SK-N-SH (cell line): ENCODE measurements around the gene PLAA. TPM values are rescaled to one million over a fixed set of nuclear protein-coding genes. Genes with fewer than 3 reads are reported as not detected.

Experiments used
- CTCF ChIA-PET: fragments of 300-600, 350-600 bp; formaldehyde crosslinking; extraction: SDS; loops from one replicate; lab custom pipeline; 2021; lab: Yijun Ruan, JAX
- POLR2A ChIA-PET: fragments of 350-600 bp; sonication (Branson Sonifier 250); formaldehyde crosslinking; extraction: SDS; loops from one replicate; lab custom pipeline; 2020; ENCODE audit warnings: antibody characterized with exemption, inconsistent platforms; lab: Yijun Ruan, JAX
- DNase-seq: peaks from one replicate; pipeline ENCODE4 v3.0.0; 2012
- H2AFZ ChIP-seq: fragments of 200-600 bp; sonication (generic); 2 replicates; pipeline ENCODE4 v1.8.1; 2016; ENCODE audit warnings: antibody characterized with exemption, mild to moderate bottlenecking, low read depth
- H3F3A ChIP-seq: fragments of 200-600 bp; sonication (generic); replicated peaks from 2 replicates; pipeline ENCODE3; 2016; ENCODE audit warnings: antibody characterized with exemption, mild to moderate bottlenecking; ENCODE audit not compliant: insufficient read depth
- H3K27ac ChIP-seq, 2 experiments: fragments of 200-500 bp in 1 of 2; fragments of 200-600 bp in 1 of 2; sonication (Bioruptor generic) in 1 of 2; sonication (generic), shearing (Covaris generic) in 1 of 2; 2 replicates each; pipeline versions ENCODE4 v1.5.1 to v1.6.1; 2014 to 2016; ENCODE audit warnings: low read depth in 2 of 2, inconsistent platforms in 1 of 2, low read length in 1 of 2, mild to moderate bottlenecking in 1 of 2, mixed read lengths in 1 of 2
- H3K27me3 ChIP-seq: fragments of 200-600 bp; sonication (generic), shearing (Covaris generic); 2 replicates; pipeline ENCODE4 v1.6.1; 2016; ENCODE audit warnings: mixed run types; ENCODE audit not compliant: insufficient read depth
- H3K36me3 ChIP-seq, 2 experiments: fragments of 200-500 bp in 1 of 2; fragments of 200-600 bp in 1 of 2; sonication (Bioruptor generic) in 1 of 2; sonication (generic) in 1 of 2; replicated peaks in 1 of 2; 2 replicates each; pipeline versions ENCODE3 to v1.5.1; 2014 to 2016; ENCODE audit warnings: low read length in 1 of 2, mild to moderate bottlenecking in 1 of 2; ENCODE audit not compliant: insufficient read depth in 2 of 2, control insufficient read depth in 1 of 2
- H3K4me1 ChIP-seq, 2 experiments: fragments of 200-500 bp in 1 of 2; fragments of 200-600 bp in 1 of 2; sonication (Bioruptor generic) in 1 of 2; sonication (generic), shearing (Covaris generic) in 1 of 2; 2 replicates each; pipeline versions ENCODE4 v1.5.1 to v1.6.1; 2014 to 2016; ENCODE audit warnings: low read depth in 1 of 2, low read length in 1 of 2, mixed run types in 1 of 2; ENCODE audit not compliant: insufficient read depth in 2 of 2, control insufficient read depth in 1 of 2
- H3K4me2 ChIP-seq: fragments of 200-600 bp; sonication (generic), shearing (Covaris generic); 2 replicates; pipeline ENCODE4 v1.6.1; 2017; ENCODE audit warnings: mixed run types
- H3K4me3 ChIP-seq, 2 experiments: fragments of 200-500 bp in 1 of 2; fragments of 200-600 bp in 1 of 2; sonication (Bioruptor generic) in 1 of 2; sonication (generic), shearing (Covaris generic) in 1 of 2; 2 replicates each; pipeline versions ENCODE4 v1.5.1 to v1.8.1; 2014 to 2016; ENCODE audit warnings: low read depth in 2 of 2, inconsistent platforms in 1 of 2, low read length in 1 of 2, mild to moderate bottlenecking in 1 of 2, mixed read lengths in 1 of 2, moderate library complexity in 1 of 2
- H3K79me2 ChIP-seq: fragments of 200-600 bp; sonication (generic); 2 replicates; pipeline ENCODE4 v1.8.1; 2017; ENCODE audit warnings: mild to moderate bottlenecking; ENCODE audit not compliant: insufficient read depth
- H3K9ac ChIP-seq: fragments of 200-600 bp; sonication (generic); 2 replicates; pipeline ENCODE4 v1.6.1; 2017; ENCODE audit warnings: mixed run types
- H3K9me2 ChIP-seq: fragments of 200-600 bp; sonication (generic); 2 replicates; pipeline ENCODE4 v1.6.1; 2017; ENCODE audit warnings: mixed run types
- H3K9me3 ChIP-seq: fragments of 200-600 bp; sonication (generic); 2 replicates; pipeline ENCODE4 v1.6.1; 2017; ENCODE audit warnings: mixed run types, mild to moderate bottlenecking, moderate library complexity
- H4K20me1 ChIP-seq: fragments of 200-600 bp; sonication (generic); 2 replicates; pipeline ENCODE4 v1.6.1; 2017; ENCODE audit warnings: mild to moderate bottlenecking, mixed run types; ENCODE audit not compliant: insufficient read depth
- CHD2 ChIP-seq: fragments of 150-350 bp; IDR thresholded peaks from 2 replicates; pipeline ENCODE4 v1.6.1; 2018; ENCODE audit warnings: low read length; ENCODE audit not compliant: partially characterized antibody
- EP300 ChIP-seq, 2 experiments: IDR thresholded peaks; 2 replicates each; pipeline versions ENCODE4 v1.4.0 to v1.6.1; 2012; ENCODE audit warnings: borderline replicate concordance in 1 of 2, low read depth in 1 of 2, low read length in 1 of 2
- EZH2phosphoT487 ChIP-seq: fragments of 200-600 bp; sonication (generic); IDR thresholded peaks from 2 replicates; pipeline ENCODE4 v1.6.1; 2017; ENCODE audit warnings: low read depth, mixed run types, mild to moderate bottlenecking, antibody characterized with exemption, moderate library complexity, borderline replicate concordance
- FOXJ3 ChIP-seq: sonication (generic); formaldehyde crosslinking; IDR thresholded peaks from 2 replicates; pipeline ENCODE4 v1.5.1; 2020; ENCODE audit warnings: mild to moderate bottlenecking, missing genetic modification reagents
- FOXM1 ChIP-seq: IDR thresholded peaks from 2 replicates; pipeline ENCODE4 v1.4.0; 2012; ENCODE audit warnings: low read depth, mild to moderate bottlenecking
- GATA2 ChIP-seq: sonication (generic); formaldehyde crosslinking; IDR thresholded peaks from 2 replicates; pipeline ENCODE4 v1.5.0; 2020; ENCODE audit warnings: mild to moderate bottlenecking, missing genetic modification reagents
- JUND ChIP-seq: IDR thresholded peaks from 2 replicates; pipeline ENCODE4 v1.4.0; 2012
- MEF2A ChIP-seq: IDR thresholded peaks from 2 replicates; pipeline ENCODE4 v1.4.0; 2012; ENCODE audit warnings: low read depth, borderline replicate concordance
- MXI1 ChIP-seq: IDR thresholded peaks from 2 replicates; pipeline ENCODE4 v1.6.1; 2012; ENCODE audit warnings: mild to moderate bottlenecking, low read depth, low read length, improper control_type of control experiment
- NFIC ChIP-seq: IDR thresholded peaks from 2 replicates; pipeline ENCODE4 v1.4.0; 2012; ENCODE audit warnings: borderline replicate concordance
- RFX5 ChIP-seq: IDR thresholded peaks from 2 replicates; pipeline ENCODE4 v1.6.1; 2012; ENCODE audit warnings: mild to moderate bottlenecking, improper control_type of control experiment, low read length
- RXRA ChIP-seq: IDR thresholded peaks from 2 replicates; pipeline ENCODE4 v1.4.0; 2012; ENCODE audit warnings: low read depth, mild to moderate bottlenecking, borderline replicate concordance
- SIN3A ChIP-seq: IDR thresholded peaks from 2 replicates; pipeline ENCODE4 v1.6.1; 2012; ENCODE audit warnings: low read depth, mild to moderate bottlenecking, low read length, moderate library complexity, borderline replicate concordance
- TAF1 ChIP-seq: IDR thresholded peaks from 2 replicates; pipeline ENCODE4 v1.6.1; 2012; ENCODE audit warnings: low read depth, mild to moderate bottlenecking, low read length, moderate library complexity, borderline replicate concordance
- TEAD4 ChIP-seq: IDR thresholded peaks from 2 replicates; pipeline ENCODE4 v1.4.0; 2012; ENCODE audit warnings: mild to moderate bottlenecking, borderline replicate concordance; ENCODE audit not compliant: insufficient read depth
- YY1 ChIP-seq: IDR thresholded peaks from 2 replicates; pipeline ENCODE4 v1.4.0; 2012; ENCODE audit warnings: low read depth, mild to moderate bottlenecking
- WGBS: methylation state at CpG from one replicate; pipeline ENCODE4 v1.1.6; 2017; ENCODE audit warnings: low lambda C conversion rate; 5-methylcytosine and 5-hydroxymethylcytosine counted together
- polyA plus RNA-seq, 3 experiments: library from polyadenylated mRNA; depleted of rRNA; stranded (reverse); fragments of >200 nt; gene quantifications; 2 replicates each; pipeline ENCODE4 v1.2.3, GENCODE V29; 2012
- TF ChIP-seq, protein P1 (sequence below): IDR thresholded peaks from 2 replicates; pipeline ENCODE4 v1.4.0; 2012; ENCODE audit warnings: low read depth, borderline replicate concordance
- TF ChIP-seq, protein P2 (sequence below): IDR thresholded peaks from 2 replicates; pipeline ENCODE4 v1.4.0; 2012; ENCODE audit warnings: low read depth
- TF ChIP-seq, protein P3 (sequence below): IDR thresholded peaks from 2 replicates; pipeline ENCODE4; 2012

Gene PLAA
- polyA plus RNA-seq, 1 of the 3 experiments (the other 2 are of a cell fraction), result 14.0 TPM

DNA sequence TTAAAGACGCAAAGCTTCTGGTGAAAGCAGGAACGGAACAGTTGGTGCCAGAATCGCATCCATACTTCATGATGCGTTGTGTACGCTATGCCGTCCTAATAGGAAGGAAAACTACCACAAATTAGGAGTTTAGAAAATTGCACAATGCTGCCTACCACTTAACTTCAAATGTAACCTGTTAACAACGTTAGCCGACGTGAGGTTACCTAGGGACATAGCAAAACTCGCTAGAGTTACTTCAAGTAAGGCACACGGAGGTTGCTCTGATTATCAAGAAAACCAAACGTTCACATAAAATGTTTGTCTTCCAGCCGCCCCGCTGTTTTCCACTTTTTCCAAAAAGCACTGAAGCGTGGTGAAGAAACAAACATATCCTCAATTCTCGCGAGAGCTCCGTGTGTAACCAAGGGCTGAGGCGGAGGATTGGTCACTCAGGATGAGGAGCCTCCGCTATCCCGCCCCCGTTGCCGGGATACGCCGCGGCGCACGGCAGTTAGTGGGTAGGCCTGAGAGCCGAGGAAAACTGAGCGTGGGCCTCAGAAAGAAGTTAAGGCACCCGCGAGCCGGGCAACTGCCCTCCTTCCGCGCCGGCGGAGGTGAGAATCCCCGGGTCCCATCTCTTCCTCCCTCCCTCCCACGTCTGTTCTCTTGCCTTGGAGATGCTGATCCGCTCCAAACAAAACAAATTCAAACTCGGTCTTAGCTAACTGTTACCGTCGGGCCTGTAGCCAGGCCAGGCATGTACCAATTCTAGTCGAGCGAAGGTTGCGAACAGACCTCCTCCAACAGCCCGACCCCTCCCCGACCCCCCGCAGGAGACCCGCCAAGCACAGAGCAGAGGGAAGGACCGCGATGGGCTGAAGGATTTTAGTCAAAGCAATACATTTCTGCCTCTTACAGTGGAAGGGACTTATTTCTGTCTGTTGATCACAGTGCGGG is 9.1 kb upstream of the PLAA start, which contains the start of gene IFT74 (continued):
- TF ChIP-seq TAF1 (peak; percentile 62), RFX5 (peak; percentile 48; the same call in 1 of the 2 replicates), MEF2A (no peak), EZH2phosphoT487 (no peak), NFIC (no peak), TEAD4 (no peak), CHD2 (peak; percentile 99), FOXM1 (no peak), RXRA (no peak), GATA2 (CRISPR knock-in tag) (no peak), FOXJ3 (CRISPR knock-in tag) (peak; percentile 50; the same call in 1 of the 2 replicates)
- TF ChIP-seq, protein P1, sequence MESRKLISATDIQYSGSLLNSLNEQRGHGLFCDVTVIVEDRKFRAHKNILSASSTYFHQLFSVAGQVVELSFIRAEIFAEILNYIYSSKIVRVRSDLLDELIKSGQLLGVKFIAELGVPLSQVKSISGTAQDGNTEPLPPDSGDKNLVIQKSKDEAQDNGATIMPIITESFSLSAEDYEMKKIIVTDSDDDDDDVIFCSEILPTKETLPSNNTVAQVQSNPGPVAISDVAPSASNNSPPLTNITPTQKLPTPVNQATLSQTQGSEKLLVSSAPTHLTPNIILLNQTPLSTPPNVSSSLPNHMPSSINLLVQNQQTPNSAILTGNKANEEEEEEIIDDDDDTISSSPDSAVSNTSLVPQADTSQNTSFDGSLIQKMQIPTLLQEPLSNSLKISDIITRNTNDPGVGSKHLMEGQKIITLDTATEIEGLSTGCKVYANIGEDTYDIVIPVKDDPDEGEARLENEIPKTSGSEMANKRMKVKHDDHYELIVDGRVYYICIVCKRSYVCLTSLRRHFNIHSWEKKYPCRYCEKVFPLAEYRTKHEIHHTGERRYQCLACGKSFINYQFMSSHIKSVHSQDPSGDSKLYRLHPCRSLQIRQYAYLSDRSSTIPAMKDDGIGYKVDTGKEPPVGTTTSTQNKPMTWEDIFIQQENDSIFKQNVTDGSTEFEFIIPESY, result peak; percentile 97
- TF ChIP-seq, protein P2, sequence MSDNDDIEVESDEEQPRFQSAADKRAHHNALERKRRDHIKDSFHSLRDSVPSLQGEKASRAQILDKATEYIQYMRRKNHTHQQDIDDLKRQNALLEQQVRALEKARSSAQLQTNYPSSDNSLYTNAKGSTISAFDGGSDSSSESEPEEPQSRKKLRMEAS, result no peak; the same call in 1 of the 2 replicates

DNA sequence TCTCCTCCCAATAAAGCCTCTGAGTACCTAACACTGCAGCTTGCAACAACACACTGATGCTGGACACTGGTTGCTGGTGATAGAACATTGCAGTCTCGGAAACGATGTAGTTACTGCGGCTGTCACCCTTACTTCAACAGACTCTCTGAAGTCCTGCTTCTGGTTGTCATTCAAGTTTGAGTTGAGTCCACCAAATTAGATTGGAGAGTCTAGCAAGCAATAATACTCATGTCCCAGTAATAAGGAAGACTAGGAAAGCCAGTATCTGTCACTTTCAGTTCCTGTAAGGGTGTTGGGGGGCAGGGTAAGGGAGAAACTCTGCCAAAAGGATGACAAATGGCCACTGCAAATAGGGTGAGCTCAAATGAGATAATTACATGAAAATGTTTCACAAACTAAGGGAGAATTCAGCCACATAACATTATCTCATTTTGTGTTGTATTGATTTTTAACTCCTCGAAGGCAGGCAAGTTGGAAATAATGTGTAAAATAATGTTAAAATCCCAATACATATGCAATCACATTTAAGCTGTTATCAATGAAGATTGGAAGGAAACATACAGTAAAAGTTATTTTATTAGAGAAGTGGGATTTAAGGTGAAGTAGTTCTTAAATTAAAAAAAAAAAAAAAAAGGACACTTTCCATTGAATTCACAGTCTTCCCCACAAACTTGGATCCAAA is 8.3 kb upstream of the PLAA start:
- Histone ChIP-seq H3K9me3 (no peaks in the 10 kb centered on the region), H3F3A (peaks cover 14% of the 10 kb centered on the region), H3K9me2 (no peaks in the 10 kb centered on the region), H3K27ac (peak overlapping the region; percentile 89 to 96), H3K4me3 (peak overlapping the region; percentile 70 to 80), H3K4me2 (peak overlapping the region; percentile 83), H3K27me3 (no peaks in the 10 kb centered on the region), H2AFZ (peak overlapping the region; percentile 95), H3K36me3 (no peaks in the 10 kb centered on the region), H4K20me1 (no peaks in the 10 kb centered on the region), H3K9ac (peak overlapping the region; percentile 93), H3K79me2 (peaks cover 33% of the 10 kb centered on the region; the same call in 1 of the 2 replicates), H3K4me1 (peaks cover 0 to 9% of the 10 kb centered on the region in 2 experiments; a peak in 2 of 4 replicates)
- DNase-seq, result no peak
- 61% methylated on average over 4 of the region's 4 CpGs for WGBS
- TF ChIP-seq, protein P2, result no peak
- TF ChIP-seq MXI1 (no peak), YY1 (no peak), SIN3A (no peak), EP300 (IDR thresholded peaks at IDR 0.05; ENCODE audit: borderline replicate concordance in 1 of 2, low read depth in 1 of 2, low read length in 1 of 2) (no peak), JUND (no peak), EZH2phosphoT487 (no peak), RFX5 (no peak)
- TF ChIP-seq, protein P3, sequence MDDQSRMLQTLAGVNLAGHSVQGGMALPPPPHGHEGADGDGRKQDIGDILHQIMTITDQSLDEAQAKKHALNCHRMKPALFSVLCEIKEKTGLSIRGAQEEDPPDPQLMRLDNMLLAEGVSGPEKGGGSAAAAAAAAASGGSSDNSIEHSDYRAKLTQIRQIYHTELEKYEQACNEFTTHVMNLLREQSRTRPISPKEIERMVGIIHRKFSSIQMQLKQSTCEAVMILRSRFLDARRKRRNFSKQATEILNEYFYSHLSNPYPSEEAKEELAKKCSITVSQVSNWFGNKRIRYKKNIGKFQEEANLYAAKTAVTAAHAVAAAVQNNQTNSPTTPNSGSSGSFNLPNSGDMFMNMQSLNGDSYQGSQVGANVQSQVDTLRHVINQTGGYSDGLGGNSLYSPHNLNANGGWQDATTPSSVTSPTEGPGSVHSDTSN, result peak; percentile 35; the same call in 1 of the 2 replicates
- POLR2A ChIA-PET, result interaction anchor here (0.8 to 2.4 kb wide), 4 partner anchors 8 to 63 kb away, joined by 3 to 13 read pairs (median 8); partner anchors contain the start of genes CAAP1 and PLAA
- CTCF ChIA-PET, result interaction anchor here (1.0 kb wide), 1 partner anchor 63 kb away, joined by 5 read pairs; the partner anchor contains the start of gene CAAP1
